GM12864 (cell line): ENCODE data around the gene DNAH3.

ENCODE experiments used
- DNase-seq: peaks from one replicate; pipeline ENCODE4 v3.0.0-alpha.2; 2011; ENCODE audit warnings: low read depth
- H3K4me3 ChIP-seq: 2 replicates; pipeline ENCODE4 v1.5.1; 2011; ENCODE audit warnings: mild to moderate bottlenecking, low read depth, low read length, control low read depth
- TF ChIP-seq, protein P1 (sequence below): IDR thresholded peaks from 2 replicates; pipeline ENCODE4 v1.5.1; 2011; ENCODE audit warnings: low read depth, mild to moderate bottlenecking, moderate library complexity, low read length, control low read depth, inconsistent platforms; ENCODE audit errors: missing control alignments

Gene DNAH3

DNA sequence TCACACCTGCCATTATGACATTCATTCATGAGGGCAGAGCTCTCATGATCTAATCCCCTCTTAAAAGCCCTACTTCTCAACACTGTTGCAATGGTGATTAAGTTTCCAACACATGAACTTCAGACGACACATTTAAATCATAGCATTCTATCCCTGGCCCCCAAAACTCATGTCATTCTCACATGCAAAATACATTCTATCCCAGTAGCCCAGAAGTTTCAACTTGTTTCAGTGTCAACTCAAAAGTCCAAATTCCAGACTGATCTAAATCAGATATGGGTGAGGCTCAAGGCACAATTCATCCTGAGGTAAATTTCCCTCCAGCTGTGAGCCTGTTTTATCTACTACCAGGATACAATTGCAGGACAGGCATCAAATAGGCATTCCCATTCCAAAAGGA lies 224.9 kb downstream of the DNAH3 start:
- no peak overlapping the region for H3K4me3 ChIP-seq
- TF ChIP-seq, protein P1, sequence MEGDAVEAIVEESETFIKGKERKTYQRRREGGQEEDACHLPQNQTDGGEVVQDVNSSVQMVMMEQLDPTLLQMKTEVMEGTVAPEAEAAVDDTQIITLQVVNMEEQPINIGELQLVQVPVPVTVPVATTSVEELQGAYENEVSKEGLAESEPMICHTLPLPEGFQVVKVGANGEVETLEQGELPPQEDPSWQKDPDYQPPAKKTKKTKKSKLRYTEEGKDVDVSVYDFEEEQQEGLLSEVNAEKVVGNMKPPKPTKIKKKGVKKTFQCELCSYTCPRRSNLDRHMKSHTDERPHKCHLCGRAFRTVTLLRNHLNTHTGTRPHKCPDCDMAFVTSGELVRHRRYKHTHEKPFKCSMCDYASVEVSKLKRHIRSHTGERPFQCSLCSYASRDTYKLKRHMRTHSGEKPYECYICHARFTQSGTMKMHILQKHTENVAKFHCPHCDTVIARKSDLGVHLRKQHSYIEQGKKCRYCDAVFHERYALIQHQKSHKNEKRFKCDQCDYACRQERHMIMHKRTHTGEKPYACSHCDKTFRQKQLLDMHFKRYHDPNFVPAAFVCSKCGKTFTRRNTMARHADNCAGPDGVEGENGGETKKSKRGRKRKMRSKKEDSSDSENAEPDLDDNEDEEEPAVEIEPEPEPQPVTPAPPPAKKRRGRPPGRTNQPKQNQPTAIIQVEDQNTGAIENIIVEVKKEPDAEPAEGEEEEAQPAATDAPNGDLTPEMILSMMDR = no peak
- no peak for DNase-seq

DNA sequence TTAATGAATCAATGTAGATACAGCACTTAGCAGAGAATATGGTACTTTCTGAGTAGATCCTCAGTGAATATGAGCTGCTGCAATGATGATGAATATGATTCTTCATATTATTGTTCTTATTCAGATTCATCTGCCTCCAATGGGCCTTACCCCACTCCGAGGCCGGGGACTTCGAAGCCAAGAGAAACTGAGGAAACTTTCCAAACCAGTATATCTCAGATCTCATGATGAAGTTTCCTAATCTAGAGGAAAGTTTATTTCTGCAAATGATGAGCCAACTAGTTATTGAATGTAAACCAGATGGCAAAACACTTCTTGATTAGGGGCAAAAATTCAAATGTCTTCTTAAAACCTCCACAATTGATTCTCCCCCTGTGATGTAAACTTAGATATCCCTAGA lies 226.8 kb downstream of the DNAH3 start:
- TF ChIP-seq, protein P1 = no peak
- H3K4me3 ChIP-seq = no peak overlapping the region
- DNase-seq = no peak

- DNase-seq = no peak
- no peak overlapping the region for H3K4me3 ChIP-seq
- TF ChIP-seq, protein P1 = no peak
These were observed 229.8 kb downstream of the DNAH3 start for GRCh38 chr16:20920799-20921198.

DNA sequence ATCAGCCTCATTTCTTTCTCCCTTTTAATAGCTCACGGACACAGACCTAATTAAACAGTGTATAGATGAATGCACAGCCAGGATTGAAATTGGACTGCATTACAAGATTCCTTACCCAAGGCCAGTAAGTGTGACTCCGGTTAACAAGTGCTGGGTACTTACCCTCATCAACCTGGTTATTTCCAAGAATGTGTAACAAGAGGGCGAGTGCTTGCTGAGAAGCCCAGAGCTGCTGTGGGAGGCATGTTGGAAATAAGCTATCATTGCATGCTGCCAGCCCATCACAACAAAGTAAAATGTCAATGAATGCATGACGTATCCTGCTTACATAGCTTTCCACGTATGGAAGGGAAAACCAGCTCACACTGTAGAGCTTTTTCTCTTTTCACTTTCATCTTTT lies 230.6 kb downstream of the DNAH3 start:
- DNase-seq = no peak
- TF ChIP-seq, protein P1 = no peak
- no peak overlapping the region for H3K4me3 ChIP-seq

DNA sequence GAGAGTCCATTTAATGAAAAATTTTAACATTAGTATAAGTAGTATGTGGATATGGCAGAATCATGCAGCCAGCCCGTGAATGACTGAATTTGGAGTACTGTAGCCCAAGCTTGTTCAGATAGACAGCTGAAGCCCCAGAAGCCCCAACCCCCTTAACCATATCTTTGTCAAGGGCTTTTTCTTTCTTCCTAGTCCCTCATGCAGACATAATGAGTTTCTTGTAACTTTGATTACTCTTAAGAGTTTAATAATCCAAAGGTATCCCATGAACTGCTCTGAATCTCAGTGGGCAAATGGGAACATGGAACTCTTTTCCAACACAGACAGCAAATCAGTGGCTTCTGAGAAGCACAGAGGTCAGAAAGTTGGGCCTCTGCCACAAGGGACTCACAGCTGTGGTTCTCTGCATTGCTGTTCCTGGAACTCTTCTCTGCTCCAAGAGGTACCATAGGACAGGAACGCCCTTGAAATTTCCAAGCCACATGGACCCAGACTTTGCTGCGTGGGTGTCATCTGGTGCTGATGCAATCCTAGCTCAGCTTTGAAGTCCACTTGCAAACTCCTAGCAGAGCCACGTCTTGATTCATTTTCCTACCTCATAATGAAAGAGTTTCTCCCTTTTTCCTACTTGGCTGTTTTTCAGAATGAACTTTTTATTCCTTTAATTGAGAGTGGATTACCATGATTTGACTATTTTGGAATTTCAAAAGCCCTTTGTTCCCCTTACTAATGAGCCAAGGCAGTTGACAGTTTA lies 232.0 kb downstream of the DNAH3 start:
- TF ChIP-seq, protein P1 = no peak
- H3K4me3 ChIP-seq = no peak overlapping the region
- DNase-seq = no peak

DNA sequence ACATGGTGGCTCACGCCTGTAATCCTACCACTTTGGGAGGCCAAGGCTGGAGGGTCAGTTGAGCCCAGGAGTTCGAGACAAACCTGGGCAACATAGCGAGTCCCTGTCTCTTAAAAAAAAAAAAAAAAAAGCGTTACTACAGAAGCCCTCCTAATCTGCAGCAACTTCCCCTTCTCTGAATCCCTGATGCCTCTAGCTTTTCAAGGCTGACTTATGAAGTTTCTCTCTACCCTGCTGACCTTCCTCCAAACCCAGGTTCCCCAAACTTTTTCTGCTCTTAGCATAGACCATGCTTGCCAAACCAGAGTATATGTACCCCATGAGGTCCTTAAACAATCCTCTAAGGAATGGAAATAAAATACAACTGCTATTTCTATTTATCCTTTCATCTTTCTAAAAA lies 233.7 kb downstream of the DNAH3 start:
- TF ChIP-seq, protein P1 = no peak
- H3K4me3 ChIP-seq = no peak overlapping the region
- DNase-seq = no peak

DNA sequence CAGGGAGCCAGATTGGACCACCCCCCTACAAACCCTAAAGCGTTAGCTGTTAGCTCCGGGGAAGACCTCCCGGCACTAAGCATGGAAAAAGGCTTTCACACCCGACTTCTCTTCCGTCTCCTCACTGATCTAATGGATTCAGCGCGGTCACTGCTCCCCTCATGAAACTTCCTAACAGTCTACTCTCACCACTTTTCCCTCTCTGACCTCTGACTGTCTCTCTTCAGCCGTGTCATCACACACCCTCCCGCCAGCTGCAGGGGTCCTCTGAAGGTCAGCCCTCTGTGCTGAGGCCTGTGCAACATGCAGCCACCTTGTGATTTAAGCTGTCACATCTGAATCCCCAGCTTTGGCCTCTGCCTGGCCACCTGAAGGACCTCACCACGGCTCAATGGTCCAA lies 234.4 kb downstream of the DNAH3 start:
- TF ChIP-seq, protein P1 = no peak
- DNase-seq = no peak

More for the DNA sequence above, 234.4 kb downstream of the DNAH3 start:
- H3K4me3 ChIP-seq = no peak overlapping the region
